ENCODE results near the gene APOBEC3A. TPM values are rescaled to one million over a fixed set of nuclear protein-coding genes. Genes with fewer than 3 reads are reported as not detected.
"Not testable (repeated sequence)": the region's sequence is repeated elsewhere in the genome, so short reads cannot be mapped to it uniquely, and the experiment has no call there.

APOBEC3A gene
- total RNA-seq, 1 donor = not detected

- Histone ChIP-seq H3K36me3 (ENCODE audit: insufficient read depth, low read length) (no peaks in the 10 kb centered on the region), H3K79me2 (ENCODE audit: insufficient read depth, low read length) (no peaks in the 10 kb centered on the region), H3K4me2 (ENCODE audit: insufficient read depth, low read length) (no peak overlapping the region), H3K9me3 (ENCODE audit: low read depth, low read length) (no peaks in the 10 kb centered on the region), H3K27ac (ENCODE audit: low read depth, low read length) (no peak overlapping the region), H4K20me1 (ENCODE audit: insufficient read depth, low read length) (no peaks in the 10 kb centered on the region), H3K4me3 (ENCODE audit: insufficient read depth, low read length) (no peak overlapping the region), H3K4me1 (ENCODE audit: insufficient read depth, low read length) (no peaks in the 10 kb centered on the region), H2AFZ (ENCODE audit: low read length) (no peak overlapping the region), H3K27me3 (ENCODE audit: insufficient read depth, low read length) (peaks cover 6% of the 10 kb centered on the region)
- DNase-seq (ENCODE audit: insufficient read length, low spot score, missing footprints) = peak; percentile 14
- TF ChIP-seq CTCF (IDR thresholded peaks at IDR 0.05; ENCODE audit: extremely low read depth, low read depth, low read length) = peak; percentile 75
These were observed 16.1 kb downstream of the APOBEC3A start for GRCh38 chr22:38973289-38974169.

GRCh38 chr22:38974170-38974825 lies 16.9 kb downstream of the APOBEC3A start:
- H3K36me3 ChIP-seq (ENCODE audit: insufficient read depth, low read length) = no peaks in the 10 kb centered on the region
- no peaks in the 10 kb centered on the region for H3K4me1 ChIP-seq (ENCODE audit: insufficient read depth, low read length)
- no peaks in the 10 kb centered on the region for H3K79me2 ChIP-seq (ENCODE audit: insufficient read depth, low read length)
- peaks cover 6% of the 10 kb centered on the region for H3K27me3 ChIP-seq (ENCODE audit: insufficient read depth, low read length)
- no peak overlapping the region for H3K4me3 ChIP-seq (ENCODE audit: insufficient read depth, low read length)
- no peak for TF ChIP-seq CTCF (IDR thresholded peaks at IDR 0.05; ENCODE audit: extremely low read depth, low read depth, low read length)
- no peak for DNase-seq (ENCODE audit: insufficient read length, low spot score, missing footprints)
- no peak overlapping the region for H2AFZ ChIP-seq (ENCODE audit: low read length)
- H4K20me1 ChIP-seq (ENCODE audit: insufficient read depth, low read length) = no peaks in the 10 kb centered on the region
- H3K4me2 ChIP-seq (ENCODE audit: insufficient read depth, low read length) = no peak overlapping the region
- no peak overlapping the region for H3K27ac ChIP-seq (ENCODE audit: low read depth, low read length)
- no peaks in the 10 kb centered on the region for H3K9me3 ChIP-seq (ENCODE audit: low read depth, low read length)

GRCh38 chr22:38974826-38975175 lies 17.4 kb downstream of the APOBEC3A start:
- Histone ChIP-seq H3K9me3 (ENCODE audit: low read depth, low read length) (no peaks in the 10 kb centered on the region), H3K79me2 (ENCODE audit: insufficient read depth, low read length) (no peaks in the 10 kb centered on the region), H3K4me2 (ENCODE audit: insufficient read depth, low read length) (no peak overlapping the region), H3K27ac (ENCODE audit: low read depth, low read length) (no peak overlapping the region), H4K20me1 (ENCODE audit: insufficient read depth, low read length) (no peaks in the 10 kb centered on the region), H2AFZ (ENCODE audit: low read length) (no peak overlapping the region), H3K4me1 (ENCODE audit: insufficient read depth, low read length) (no peaks in the 10 kb centered on the region), H3K27me3 (ENCODE audit: insufficient read depth, low read length) (peaks cover 6% of the 10 kb centered on the region), H3K4me3 (ENCODE audit: insufficient read depth, low read length) (no peak overlapping the region), H3K36me3 (ENCODE audit: insufficient read depth, low read length) (no peaks in the 10 kb centered on the region)
- TF ChIP-seq CTCF (IDR thresholded peaks at IDR 0.05; ENCODE audit: extremely low read depth, low read depth, low read length) = no peak
- DNase-seq (ENCODE audit: insufficient read length, low spot score, missing footprints) = peak; percentile 19

GRCh38 chr22:38977289-38977688 lies 19.9 kb downstream of the APOBEC3A start:
- H3K9me3 ChIP-seq (ENCODE audit: low read depth, low read length); H3K4me2 ChIP-seq (ENCODE audit: insufficient read depth, low read length); H3K79me2 ChIP-seq (ENCODE audit: insufficient read depth, low read length); H3K27ac ChIP-seq (ENCODE audit: low read depth, low read length); H2AFZ ChIP-seq (ENCODE audit: low read length); H4K20me1 ChIP-seq (ENCODE audit: insufficient read depth, low read length); H3K36me3 ChIP-seq (ENCODE audit: insufficient read depth, low read length); H3K4me3 ChIP-seq (ENCODE audit: insufficient read depth, low read length); DNase-seq (ENCODE audit: insufficient read length, low spot score, missing footprints); H3K27me3 ChIP-seq (ENCODE audit: insufficient read depth, low read length): not testable (repeated sequence)
- peaks cover 10% of the 10 kb centered on the region for H3K4me1 ChIP-seq (ENCODE audit: insufficient read depth, low read length)

- H3K27ac ChIP-seq (ENCODE audit: low read depth, low read length); H4K20me1 ChIP-seq (ENCODE audit: insufficient read depth, low read length); H2AFZ ChIP-seq (ENCODE audit: low read length): not testable (repeated sequence)
These were observed 23.2 kb downstream of the APOBEC3A start for GRCh38 chr22:38980587-38980986.

More at GRCh38 chr22:38980587-38980986, 23.2 kb downstream of the APOBEC3A start:
- not testable (repeated sequence) for DNase-seq (ENCODE audit: insufficient read length, low spot score, missing footprints); H3K36me3 ChIP-seq (ENCODE audit: insufficient read depth, low read length); H3K9me3 ChIP-seq (ENCODE audit: low read depth, low read length); H3K4me2 ChIP-seq (ENCODE audit: insufficient read depth, low read length); H3K27me3 ChIP-seq (ENCODE audit: insufficient read depth, low read length); H3K79me2 ChIP-seq (ENCODE audit: insufficient read depth, low read length); H3K4me3 ChIP-seq (ENCODE audit: insufficient read depth, low read length)
- peaks cover 17% of the 10 kb centered on the region for H3K4me1 ChIP-seq (ENCODE audit: insufficient read depth, low read length)

Data from osteoblast (primary cell).